Measurements from ENCODE around the gene CDH4.

DNA sequence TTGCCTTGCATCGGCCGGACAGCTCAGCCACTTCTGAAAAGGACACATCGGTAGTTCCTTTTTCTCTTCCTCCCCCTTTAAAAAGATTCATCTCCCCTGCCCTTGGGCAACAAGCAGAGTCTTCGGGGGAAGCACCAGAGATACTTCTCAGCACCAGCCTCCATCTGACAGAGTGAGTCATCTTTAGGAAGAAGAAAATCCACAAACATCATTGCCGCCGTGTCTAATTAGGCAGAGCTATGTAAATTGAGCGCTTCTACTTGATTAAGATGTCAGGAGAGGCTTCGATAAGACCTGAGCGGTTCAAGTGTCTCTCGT, 627.2 kb downstream of the CDH4 start:
- TF ChIP-seq, protein P1, sequence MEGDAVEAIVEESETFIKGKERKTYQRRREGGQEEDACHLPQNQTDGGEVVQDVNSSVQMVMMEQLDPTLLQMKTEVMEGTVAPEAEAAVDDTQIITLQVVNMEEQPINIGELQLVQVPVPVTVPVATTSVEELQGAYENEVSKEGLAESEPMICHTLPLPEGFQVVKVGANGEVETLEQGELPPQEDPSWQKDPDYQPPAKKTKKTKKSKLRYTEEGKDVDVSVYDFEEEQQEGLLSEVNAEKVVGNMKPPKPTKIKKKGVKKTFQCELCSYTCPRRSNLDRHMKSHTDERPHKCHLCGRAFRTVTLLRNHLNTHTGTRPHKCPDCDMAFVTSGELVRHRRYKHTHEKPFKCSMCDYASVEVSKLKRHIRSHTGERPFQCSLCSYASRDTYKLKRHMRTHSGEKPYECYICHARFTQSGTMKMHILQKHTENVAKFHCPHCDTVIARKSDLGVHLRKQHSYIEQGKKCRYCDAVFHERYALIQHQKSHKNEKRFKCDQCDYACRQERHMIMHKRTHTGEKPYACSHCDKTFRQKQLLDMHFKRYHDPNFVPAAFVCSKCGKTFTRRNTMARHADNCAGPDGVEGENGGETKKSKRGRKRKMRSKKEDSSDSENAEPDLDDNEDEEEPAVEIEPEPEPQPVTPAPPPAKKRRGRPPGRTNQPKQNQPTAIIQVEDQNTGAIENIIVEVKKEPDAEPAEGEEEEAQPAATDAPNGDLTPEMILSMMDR (IDR thresholded peaks at IDR 0.05 in 8 of 11, conservative IDR thresholded peaks at IDR 0.05 in 3 of 11) = no peak
- TF ChIP-seq POLR2A (IDR thresholded peaks at IDR 0.05) (no peak), POLR2AphosphoS5 (IDR thresholded peaks at IDR 0.05) (no peak)
